GM12865 (cell line): ENCODE measurements around the gene ERBB3.
"Not testable (repeated sequence)": the region's sequence is repeated elsewhere in the genome, so short reads cannot be mapped to it uniquely, and the experiment has no call there.

Experiments used
- DNase-seq: peaks from one replicate; pipeline ENCODE4 v3.0.0; 2010; ENCODE audit warnings: low read depth
- H3K4me3 ChIP-seq: 2 replicates; pipeline ENCODE4 v1.5.1; 2011; ENCODE audit warnings: mild to moderate bottlenecking, low read depth, low read length, control low read depth
- CTCF ChIP-seq: IDR thresholded peaks from 2 replicates; pipeline ENCODE4 v1.5.1; 2011; ENCODE audit warnings: low read length, control low read depth, low read depth, inconsistent platforms; ENCODE audit not compliant: insufficient read depth; ENCODE audit errors: missing control alignments

Gene ERBB3

GRCh38 chr12:56040963-56041551 lies 38.9 kb upstream of the ERBB3 start:
- H3K4me3 ChIP-seq = peak overlapping the region; percentile 98
- TF ChIP-seq CTCF = no peak
- DNase-seq = no peak

GRCh38 chr12:56041552-56042429 lies 38.2 kb upstream of the ERBB3 start, which contains the start of gene RPS26:
Gene RPS26, plus strand, starts transcription at chr12:56041918. Its CDS starts 249 bp downstream, at chr12:56042167.
- H3K4me3 ChIP-seq = peak within 1 kb of the TSS; percentile 98
- peak; percentile 100 for DNase-seq
- TF ChIP-seq CTCF = peak; percentile 56

- peak overlapping the region; percentile 98 for H3K4me3 ChIP-seq
- not testable (repeated sequence) for DNase-seq
Measured at GRCh38 chr12:56042430-56042813, 37.5 kb upstream of the ERBB3 start.

- peak overlapping the region; percentile 98 for H3K4me3 ChIP-seq
- no peak for TF ChIP-seq CTCF
- no peak for DNase-seq
Measured at GRCh38 chr12:56042843-56043242, 37.1 kb upstream of the ERBB3 start.

GRCh38 chr12:56046027-56046780 lies 33.8 kb upstream of the ERBB3 start:
- no peak overlapping the region for H3K4me3 ChIP-seq
- no peak for TF ChIP-seq CTCF
- DNase-seq = peak; percentile 32

GRCh38 chr12:56053407-56053893 lies 26.5 kb upstream of the ERBB3 start:
- no peak for DNase-seq
- TF ChIP-seq CTCF = no peak
- no peak overlapping the region for H3K4me3 ChIP-seq

GRCh38 chr12:56059964-56060363 lies 20.0 kb upstream of the ERBB3 start:
- DNase-seq, H3K4me3 ChIP-seq: not testable (repeated sequence)
